GM18508 (cell line): Measurements from ENCODE around the gene PRDM11.

Experiments used
- ATAC-seq: cut with Tn5 transposase; IDR thresholded peaks from one replicate; pipeline ENCODE4 v1.9.1; 2021; ENCODE audit warnings: moderate number of reproducible peaks; ENCODE audit not compliant: insufficient read depth, unreplicated experiment

Gene PRDM11

DNA sequence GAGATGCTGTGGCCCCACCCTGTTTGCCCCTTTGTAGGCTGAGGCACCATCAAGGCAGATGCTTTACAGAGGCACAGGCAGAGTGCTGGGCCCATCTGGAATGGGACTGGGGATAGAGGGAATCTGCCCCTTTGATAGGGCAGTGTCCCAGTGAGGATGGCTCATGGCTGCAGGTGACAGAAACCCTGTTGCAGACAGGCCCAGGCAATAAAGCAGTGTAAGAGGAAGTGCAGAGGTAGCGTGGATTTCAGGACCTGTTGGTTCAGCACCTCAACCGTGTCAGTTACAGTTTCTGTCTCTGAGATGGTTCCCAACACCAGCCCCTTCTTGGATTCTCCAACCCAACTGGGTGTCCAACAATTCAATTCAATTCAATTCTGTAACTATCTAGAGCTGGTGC lies 25.1 kb downstream of the PRDM11 start:
- no peak for ATAC-seq

DNA sequence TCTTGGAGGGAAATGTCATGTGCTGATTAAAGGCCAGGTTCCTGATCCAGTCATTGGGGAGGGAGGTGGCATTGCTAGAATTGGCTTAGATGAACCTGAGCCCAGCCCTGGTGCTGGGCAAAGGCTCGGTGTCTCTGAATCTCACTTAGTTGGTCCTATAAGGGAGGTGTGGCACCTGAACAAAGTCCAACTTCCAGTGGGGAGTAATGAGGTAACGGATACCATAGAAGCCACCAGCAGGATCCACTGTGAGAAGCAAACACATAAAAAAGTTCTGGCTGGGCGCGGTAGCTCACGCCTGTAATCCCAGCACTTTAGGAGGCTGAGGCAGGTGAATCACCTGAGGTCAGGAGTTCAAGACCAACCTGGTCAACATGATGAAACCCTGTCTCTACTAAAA lies 26.6 kb downstream of the PRDM11 start:
- ATAC-seq, result no peak

DNA sequence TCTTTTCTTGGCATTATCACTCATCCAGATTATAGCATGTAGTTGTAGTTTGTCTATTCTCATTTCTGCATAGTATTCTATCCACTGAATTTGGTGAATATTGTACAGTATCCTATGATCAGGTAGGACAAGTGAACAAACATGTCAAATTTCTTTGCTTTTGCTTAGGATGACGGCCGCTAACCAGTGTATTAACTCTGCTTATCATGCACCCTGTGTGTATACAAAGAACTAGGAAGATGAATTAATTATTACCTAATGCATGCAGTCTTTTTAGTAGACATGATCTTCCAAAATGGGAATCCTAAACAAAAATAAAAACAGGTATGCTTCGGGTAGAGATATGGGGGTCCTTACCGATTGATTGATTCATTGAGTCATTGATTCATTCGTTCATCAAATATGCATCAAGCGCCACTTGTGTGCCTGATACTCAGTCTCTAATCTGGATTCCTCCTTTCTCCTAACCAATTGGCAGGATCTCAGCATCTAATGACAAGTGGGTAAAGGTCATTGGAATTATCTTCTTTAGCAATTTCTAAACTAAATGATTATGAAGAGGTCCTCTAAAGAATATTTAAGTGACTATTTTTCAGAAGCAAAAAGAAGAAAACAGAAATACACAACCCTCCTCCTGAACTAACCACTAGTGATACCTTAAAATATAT lies 27.9 kb downstream of the PRDM11 start:
- ATAC-seq, result no peak

DNA sequence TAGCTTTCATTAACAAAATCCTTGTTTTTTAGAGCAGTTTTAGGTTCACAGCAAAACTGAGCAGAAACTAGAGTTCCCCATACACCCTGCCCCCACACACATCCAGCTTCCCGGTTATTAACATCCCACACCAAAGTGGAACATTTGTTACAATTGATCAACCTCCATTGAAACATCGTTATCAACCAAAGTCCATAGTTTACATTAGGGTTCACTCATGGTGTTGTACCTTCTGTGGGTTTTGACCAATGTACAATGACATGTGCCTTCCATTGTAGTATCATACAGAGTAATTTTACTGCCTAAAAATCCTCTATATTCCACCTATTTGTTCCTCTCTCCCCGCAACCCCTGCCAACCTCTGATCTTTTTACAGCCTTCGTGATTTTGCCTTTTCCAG lies 28.5 kb downstream of the PRDM11 start:
- ATAC-seq, result no peak

DNA sequence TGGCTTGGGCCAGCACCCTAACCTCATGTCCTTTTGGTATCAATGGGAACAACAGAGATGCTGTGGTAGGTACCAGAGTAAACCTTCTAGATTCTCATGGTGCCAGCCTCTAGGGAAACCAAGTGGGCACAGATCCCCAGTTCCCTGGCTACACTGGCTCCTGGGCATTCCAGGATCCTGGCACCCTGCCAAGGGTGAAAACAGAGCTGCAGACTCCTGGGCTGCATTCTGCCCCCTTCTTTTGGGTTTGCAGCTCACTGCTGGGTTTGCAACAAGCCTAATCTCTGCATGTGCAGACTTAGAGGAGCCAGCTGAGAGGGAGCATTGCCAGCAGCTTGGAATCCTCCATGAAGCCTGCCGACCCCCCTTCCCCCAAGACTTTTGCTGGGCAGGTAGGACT lies 30.6 kb downstream of the PRDM11 start:
- ATAC-seq, result no peak

DNA sequence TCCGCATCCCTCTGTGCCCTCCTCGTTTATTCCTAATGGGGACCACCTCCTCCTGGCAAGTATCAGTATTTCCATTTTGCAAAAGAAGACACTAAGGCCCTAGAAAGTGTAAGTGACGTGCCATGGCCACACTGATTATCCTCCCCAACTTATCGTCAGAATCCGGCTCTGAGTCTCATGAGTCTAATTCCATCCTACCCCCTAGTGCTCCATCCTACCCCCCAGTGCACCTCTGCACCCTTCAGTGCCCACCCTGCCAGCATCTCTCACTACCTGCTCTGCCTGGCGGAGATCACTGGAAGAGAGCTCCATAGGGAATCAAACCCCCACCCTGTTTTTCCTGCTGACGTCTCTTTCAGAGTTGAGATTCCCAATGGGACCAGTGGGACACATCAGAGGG lies 31.8 kb downstream of the PRDM11 start:
- no peak for ATAC-seq

DNA sequence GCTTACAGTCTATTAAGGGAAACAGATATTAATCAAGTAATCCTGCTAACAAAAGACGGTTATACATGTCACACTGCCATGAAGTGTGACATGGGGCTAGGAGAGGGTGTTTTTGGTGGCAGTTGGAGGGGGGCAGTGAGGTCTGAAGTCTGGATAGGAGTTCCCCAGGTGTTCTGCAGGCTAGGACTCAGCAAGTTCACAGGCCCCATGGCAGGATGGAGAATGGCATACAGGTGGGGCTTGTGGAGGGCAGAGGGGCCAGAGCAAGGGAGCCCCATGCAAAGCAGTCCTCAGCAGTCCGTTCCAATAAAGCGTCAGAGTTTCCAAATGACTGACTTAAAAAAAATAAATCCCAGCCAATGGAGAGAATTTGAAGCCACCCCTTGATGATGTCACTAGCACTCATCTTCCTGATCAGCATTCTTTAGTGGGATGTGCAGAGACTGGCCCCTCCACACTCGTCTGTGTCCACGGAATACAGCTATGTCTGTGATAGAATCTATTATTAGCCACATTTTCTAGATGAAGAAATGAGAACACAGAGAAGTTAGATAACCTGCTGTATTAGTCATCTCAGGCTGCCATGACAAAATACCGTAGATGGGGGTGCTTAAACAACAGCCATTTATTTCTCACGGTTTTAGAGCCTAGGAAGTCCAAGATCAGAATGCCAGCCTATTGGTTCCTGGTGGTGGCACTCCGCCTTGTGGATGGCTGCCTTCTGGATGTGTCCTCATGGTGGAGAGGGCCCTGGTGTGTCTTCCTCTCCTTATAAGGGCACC lies 32.6 kb downstream of the PRDM11 start:
- ATAC-seq, result no peak

DNA sequence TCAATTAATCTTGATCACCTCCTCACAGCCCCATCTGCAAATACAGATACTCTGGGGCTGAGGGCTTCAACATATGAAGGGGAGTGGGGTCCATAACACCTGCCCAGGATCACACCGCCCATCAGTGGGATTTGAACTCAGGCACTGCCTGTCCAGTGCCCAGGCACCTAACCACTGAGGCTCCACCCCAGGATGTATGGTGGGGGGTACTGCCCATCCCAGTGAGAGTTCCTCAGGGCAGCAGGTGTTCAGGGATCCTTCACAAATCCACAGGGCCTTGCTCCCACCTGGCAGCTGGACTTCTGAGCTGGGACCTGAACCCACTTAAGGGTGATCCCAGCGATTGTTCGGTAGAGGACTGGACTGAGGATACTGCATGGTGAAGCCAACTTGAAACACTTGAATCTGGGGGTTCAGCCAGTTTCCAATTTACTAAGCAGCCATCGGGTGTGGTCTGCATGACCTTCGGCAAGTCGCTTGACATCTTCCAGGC lies 33.3 kb downstream of the PRDM11 start:
- ATAC-seq, result no peak

DNA sequence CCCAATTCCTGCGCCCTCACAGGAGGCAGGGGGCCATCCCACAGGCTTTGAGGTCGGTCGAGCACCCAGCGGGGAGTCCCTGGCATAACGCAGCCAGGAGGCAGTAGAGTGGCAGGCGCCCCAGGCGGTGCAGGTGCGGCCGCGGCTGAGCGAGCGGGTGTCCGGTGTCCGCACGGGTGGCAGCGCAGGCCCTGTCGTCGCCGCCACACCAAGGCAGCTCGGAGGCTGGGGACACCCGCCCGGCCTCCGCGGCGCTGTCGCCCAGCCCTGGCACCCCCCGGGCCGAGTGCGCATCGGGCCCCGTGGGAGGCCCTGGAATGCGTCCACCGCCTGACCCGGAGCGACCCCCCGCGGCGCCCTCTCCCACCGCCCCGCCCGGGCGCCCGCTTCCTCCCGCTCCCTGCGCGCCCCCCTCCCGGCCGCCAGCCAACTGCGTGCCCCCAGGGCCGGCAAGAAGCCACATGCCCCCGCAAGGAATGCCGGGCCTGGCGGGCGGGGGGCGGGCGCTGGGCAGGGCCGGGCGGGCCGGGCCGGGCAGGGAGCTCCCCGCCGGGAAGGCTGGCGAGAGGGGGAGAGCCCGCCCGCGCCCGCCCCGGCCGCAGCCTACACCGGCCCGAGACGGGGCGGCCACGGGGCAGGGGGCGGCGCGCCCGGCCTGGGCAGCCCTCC lies 33.9 kb downstream of the PRDM11 start:
- ATAC-seq, result no peak

DNA sequence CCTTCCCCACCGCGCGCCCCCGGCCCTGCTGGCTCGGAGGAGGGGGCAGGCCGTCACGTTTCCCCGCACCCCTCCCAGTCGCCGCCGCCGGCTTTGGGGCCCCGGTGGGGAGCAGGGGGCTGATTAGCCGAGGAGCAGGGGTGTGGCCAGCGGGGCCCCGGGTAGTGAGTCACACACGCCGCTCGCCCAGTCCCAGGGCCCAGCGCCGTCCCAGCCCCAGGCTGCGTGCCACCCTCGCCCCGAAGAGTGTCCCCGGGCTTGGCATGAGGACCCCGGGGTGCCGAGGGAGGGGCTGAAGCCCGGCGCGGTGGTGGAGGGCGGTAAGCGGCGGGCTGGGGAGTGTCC lies 34.4 kb downstream of the PRDM11 start:
- ATAC-seq, result no peak

DNA sequence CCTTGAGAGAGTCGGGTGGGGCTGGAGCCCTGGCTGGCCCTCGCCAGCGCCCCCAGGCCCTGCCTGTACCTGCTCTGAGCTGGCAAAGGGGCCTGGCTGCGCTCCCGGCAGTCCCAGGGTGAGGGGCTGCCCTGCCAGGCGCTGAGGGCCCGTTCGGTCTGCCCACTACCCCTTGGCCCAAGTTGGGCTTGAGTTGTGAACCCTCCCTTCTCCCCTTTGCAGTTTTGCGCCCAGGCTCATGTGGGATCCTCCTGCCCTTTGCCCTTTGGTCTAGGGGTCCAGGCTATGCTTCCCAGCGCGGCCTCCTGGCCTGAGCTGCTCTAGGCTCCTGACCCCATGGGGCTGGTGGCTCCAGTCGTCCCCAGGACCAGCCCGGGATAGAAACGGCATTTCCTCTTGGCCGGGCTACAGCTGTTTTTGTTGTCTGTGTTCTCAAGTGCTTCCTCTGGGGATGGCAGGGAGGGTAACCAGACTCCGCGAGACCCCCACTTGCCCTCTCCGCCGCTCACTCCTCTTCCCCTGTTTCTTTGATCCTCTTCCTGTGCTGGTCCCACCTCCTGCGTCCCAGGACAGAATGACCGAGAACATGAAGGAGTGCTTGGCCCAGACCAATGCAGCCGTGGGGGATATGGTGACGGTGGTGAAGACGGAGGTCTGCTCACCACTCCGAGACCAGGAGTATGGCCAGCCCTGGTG lies 34.9 kb downstream of the PRDM11 start:
- ATAC-seq, result no peak

DNA sequence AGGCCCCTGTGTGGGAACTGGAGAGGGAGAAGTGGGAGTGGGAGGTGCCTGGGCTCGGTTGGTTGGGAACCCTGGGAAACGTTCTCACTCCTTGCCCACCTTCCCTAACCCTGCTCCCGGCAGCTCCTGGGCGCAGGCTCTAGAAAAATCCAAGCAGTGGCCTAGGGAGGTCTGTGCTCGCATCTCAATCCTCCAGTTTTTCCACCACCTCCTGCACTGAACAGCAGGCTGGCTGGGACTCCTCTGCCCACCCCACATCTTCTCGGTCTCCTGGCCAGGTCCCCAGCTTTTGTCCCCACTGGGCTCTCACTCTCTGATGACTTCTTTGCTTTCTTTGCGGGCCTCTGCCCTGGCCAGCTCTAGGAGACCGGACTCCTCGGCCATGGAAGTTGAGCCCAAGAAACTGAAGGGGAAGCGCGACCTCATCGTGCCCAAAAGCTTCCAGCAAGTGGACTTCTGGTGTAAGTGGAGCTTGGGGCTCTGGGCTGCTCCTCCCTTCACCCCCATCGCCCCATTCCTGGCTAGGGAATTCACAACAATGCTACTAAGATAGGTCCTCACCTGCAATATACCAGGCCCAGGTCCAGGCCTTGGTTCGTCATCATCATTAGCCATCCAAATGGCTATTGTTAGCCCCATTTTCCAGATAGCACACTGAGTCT lies 35.6 kb downstream of the PRDM11 start:
- ATAC-seq, result no peak

DNA sequence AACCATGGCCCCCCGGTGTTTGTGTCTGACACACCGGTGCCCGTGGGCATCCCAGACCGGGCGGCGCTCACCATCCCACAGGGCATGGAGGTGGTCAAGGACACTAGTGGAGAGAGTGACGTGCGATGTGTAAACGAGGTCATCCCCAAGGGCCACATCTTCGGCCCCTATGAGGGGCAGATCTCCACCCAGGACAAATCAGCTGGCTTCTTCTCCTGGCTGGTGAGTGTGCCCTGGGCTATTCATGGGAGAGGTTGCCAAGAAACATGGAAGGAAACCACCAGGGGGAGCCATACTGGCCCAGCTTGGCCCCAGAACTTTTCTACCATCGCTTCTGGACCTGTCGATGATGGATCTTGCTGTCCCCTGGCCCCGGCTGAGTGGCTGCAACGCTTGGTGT lies 36.5 kb downstream of the PRDM11 start:
- no peak for ATAC-seq

DNA sequence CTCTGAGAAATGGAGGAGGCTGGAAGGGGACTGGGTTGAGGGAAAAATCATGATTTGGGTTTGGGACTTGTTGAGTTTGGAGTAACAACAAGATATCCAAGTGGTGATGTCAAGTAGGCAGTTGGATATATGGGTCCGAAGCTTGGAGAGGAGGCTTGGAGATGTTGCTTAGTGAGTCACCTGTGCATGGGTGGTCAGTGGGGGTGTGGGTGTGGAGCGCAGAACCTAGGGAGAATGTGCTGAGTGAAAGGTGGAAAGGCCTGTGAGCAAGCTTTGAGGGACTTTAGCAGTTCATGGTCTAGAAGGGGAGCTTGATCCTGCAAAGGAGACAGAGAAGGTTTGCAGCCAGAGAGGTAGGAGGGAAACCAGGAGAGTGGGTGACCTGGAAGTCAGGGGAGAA lies 38.2 kb downstream of the PRDM11 start:
- ATAC-seq, result no peak

DNA sequence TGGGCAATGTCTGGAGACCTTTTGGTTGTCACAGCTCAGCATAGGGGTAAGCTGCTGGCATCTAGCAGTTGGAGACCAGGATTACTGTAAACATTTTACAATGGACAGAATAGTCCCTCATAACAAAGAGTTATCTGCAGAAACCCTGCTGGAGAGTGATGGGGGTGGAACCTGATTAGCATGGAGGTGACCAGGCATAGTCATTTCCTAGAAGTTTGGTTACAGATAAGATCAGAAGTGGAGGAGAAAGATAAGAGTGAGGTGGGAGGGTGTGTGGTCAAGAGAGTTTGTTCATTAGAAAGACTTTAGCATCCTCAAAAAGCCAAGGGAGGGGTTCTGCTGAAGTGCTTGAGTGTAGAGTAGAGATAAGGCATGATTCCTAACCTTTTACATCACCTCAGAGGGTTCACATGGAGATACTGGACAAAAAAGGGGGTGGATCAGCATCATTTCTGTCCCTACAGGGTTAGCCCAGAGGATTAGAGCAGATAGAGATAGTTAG lies 38.8 kb downstream of the PRDM11 start:
- ATAC-seq, result no peak

DNA sequence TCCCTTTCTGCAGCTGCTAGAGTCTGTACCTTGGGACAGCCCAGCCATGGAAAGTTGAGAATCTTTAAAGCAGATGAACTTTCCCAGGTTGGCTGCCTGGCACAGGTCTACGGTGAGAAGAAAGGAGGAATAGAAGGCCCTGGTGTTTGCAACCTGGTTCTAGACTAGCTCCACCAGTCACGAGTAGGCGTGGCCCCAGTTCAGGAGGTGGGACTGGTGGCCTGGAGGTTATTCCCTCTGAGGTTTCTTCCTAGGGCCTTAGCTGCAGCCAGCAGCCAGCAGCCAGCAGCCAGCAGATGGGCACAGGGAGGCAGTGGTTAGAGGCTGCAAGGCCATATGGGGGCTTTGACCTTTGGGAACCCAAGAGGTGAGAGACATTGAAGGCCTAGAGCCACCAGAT lies 40.9 kb downstream of the PRDM11 start:
- no peak for ATAC-seq

DNA sequence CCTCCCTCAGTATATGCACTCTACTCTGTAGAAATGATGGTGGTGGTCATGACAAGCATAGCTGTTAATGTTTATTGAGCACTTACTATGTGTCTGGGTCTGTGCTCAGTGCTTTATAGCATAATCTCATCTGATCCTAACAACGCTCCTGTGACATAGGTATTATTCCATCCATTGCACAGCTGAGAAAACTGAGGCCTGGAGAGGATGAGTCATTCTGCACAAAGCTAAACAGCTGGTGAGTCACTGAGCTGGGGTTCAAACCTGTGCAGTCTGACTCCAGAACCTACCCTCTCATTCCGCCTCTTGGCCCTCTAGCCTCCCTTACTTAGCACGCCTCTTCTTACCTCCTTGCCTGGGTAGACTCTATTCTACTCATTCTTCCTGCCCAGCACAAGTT lies 41.7 kb downstream of the PRDM11 start:
- no peak for ATAC-seq

DNA sequence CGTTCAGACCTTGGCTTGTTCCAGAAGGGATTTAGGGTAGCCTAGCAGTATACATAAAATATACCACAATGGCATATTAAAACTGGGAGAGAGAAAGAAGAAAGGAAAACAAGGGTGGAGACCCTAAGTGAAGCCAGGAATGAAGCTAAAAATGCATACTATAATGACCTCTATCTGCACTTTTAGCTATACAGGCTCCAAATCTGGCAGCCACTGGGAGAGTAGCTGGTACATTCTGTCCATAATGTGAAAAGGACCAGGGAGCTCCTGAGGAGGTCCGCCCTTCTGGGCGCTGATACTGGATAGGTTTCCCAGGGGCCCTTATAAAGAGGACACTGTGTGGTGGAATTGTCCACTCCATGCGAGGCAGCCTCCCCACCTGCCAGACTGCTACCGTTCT lies 42.8 kb downstream of the PRDM11 start:
- ATAC-seq, result no peak

DNA sequence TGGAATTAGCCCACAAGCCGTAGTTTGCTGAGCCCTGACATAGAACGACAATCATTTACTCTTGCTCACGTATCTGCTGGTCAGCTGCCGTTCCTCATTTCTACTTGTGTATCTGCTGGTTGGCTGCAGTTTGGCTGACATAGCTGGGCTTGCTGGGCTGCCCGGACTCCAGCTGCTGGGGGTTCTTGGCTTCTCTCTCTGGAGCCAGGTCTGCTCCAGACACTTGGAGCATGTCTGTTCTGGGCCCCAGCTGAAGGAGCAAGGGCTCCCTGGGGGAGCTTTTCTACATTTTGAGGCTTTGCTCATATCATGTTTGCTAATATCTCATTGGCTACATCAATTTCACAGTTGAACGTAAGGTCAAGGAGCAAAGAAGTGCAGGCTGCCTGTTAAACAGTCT lies 47.3 kb downstream of the PRDM11 start:
- no peak for ATAC-seq

DNA sequence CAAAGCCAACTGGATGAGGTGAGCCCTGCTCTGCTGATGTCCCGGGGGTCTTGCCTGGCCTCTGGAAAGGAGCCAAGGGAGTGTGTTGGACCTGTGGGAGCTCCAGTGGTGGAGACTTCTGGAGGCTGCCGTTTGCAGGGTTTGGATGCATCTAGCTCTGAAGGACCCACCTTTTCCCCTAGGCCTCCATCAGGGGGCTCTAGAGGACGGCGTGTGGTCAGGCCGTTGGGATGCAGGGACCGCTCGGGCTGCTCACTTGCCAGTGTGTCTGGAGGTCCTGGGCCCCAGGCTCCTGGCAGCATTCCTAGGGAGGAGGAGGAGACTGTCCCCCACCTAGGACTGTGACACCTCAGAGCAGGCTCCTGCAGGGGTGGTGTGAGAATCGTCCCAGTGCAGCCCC lies 58.3 kb downstream of the PRDM11 start:
- no peak for ATAC-seq
